ENCODE measurements around the gene BEST3.

- TF ChIP-seq GTF2I (CRISPR knock-in tag; conservative IDR thresholded peaks at IDR 0.05) = no peak
- TF ChIP-seq NR1H2 (CRISPR knock-in tag; IDR thresholded peaks at IDR 0.05) = no peak
- 0 out of 2 replicates have a peak, but pooled peaks have one; percentile 5 for TF ChIP-seq CTCF (IDR thresholded peaks at IDR 0.05)
- TF ChIP-seq ATF1 (CRISPR knock-in tag; IDR thresholded peaks at IDR 0.05) = no peak
- no peak for TF ChIP-seq ZNF425 (CRISPR knock-in tag; conservative IDR thresholded peaks at IDR 0.05)
- no peak for TF ChIP-seq PRDM15 (CRISPR knock-in tag; IDR thresholded peaks at IDR 0.05)
- TF ChIP-seq USF2 (CRISPR knock-in tag; IDR thresholded peaks at IDR 0.05) = no peak
- TF ChIP-seq, protein P1, sequence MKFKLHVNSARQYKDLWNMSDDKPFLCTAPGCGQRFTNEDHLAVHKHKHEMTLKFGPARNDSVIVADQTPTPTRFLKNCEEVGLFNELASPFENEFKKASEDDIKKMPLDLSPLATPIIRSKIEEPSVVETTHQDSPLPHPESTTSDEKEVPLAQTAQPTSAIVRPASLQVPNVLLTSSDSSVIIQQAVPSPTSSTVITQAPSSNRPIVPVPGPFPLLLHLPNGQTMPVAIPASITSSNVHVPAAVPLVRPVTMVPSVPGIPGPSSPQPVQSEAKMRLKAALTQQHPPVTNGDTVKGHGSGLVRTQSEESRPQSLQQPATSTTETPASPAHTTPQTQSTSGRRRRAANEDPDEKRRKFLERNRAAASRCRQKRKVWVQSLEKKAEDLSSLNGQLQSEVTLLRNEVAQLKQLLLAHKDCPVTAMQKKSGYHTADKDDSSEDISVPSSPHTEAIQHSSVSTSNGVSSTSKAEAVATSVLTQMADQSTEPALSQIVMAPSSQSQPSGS (CRISPR knock-in tag; IDR thresholded peaks at IDR 0.05; ENCODE audit: borderline replicate concordance, low read depth) = no peak
- no peak for TF ChIP-seq TEAD4 (CRISPR knock-in tag; IDR thresholded peaks at IDR 0.05)
- no peak for TF ChIP-seq ZNF138 (CRISPR knock-in tag; conservative IDR thresholded peaks at IDR 0.05)
- TF ChIP-seq, protein P2, sequence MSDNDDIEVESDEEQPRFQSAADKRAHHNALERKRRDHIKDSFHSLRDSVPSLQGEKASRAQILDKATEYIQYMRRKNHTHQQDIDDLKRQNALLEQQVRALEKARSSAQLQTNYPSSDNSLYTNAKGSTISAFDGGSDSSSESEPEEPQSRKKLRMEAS (CRISPR knock-in tag; IDR thresholded peaks at IDR 0.05) = no peak
Observed at GRCh38 chr12:69630191-69630590, 68.9 kb downstream of the BEST3 start.

All from WTC11 (cell line).